Gastrocnemius medialis (tissue), 4 donors: ENCODE measurements around the gene KIF11. TPM values are rescaled to one million over a fixed set of nuclear protein-coding genes. Genes with fewer than 3 reads are reported as not detected.
"Not testable (repeated sequence)": the region's sequence is repeated elsewhere in the genome, so short reads cannot be mapped to it uniquely, and the experiment has no call there.

ENCODE experiments used
- ATAC-seq, 2 donors: fragments of 150-250 bp; one replicate each; pipeline ENCODE4 v1.9.1; 2016
- DNase-seq, 2 donors: peaks; one replicate each; pipeline ENCODE4 v3.0.0-alpha.2; 2019
- H3K27ac ChIP-seq, 4 donors: fragments of 200-600 bp; sonication (generic); 1 replicate in 1 of 4; 2 replicates in 3 of 4; pipeline ENCODE4 v1.5.1; 2016 to 2018; ENCODE audit warnings: mild to moderate bottlenecking in 2 of 4, moderate library complexity in 1 of 4
- H3K27me3 ChIP-seq, 3 donors: fragments of 200-600 bp; sonication (generic) in 2 of 3; 1 replicate in 1 of 3; 2 replicates in 2 of 3; pipeline versions ENCODE4 v1.5.1 to v1.6.0; 2016 to 2019; ENCODE audit warnings: mild to moderate bottlenecking in 1 of 3, moderate library complexity in 1 of 3
- H3K36me3 ChIP-seq, 2 donors: fragments of 200-600 bp; sonication (generic) in 1 of 2; one replicate each; pipeline ENCODE4 v1.5.1; 2017 to 2018
- H3K4me1 ChIP-seq, 2 donors: fragments of 200-600 bp; sonication (generic) in 1 of 2; one replicate each; pipeline ENCODE4 v1.5.1; 2016 to 2017; ENCODE audit warnings: mild to moderate bottlenecking in 2 of 2
- H3K4me3 ChIP-seq, 4 donors: fragments of 200-600 bp; sonication (generic) in 3 of 4; 1 replicate in 1 of 4; 2 replicates in 3 of 4; pipeline ENCODE4 v1.5.1; 2016 to 2019; ENCODE audit warnings: mild to moderate bottlenecking in 2 of 4
- H3K9me3 ChIP-seq, 3 donors: fragments of 200-600 bp; sonication (generic) in 2 of 3; 1 replicate in 1 of 3; 2 replicates in 2 of 3; pipeline ENCODE4 v1.5.1; 2016 to 2019
- CTCF ChIP-seq, 5 experiments: fragments of 450-650 bp in 3 of 5; fragments of 200-600 bp in 2 of 5; sonication (generic) in 2 of 5; IDR thresholded peaks in 4 of 5; conservative IDR thresholded peaks in 1 of 5; 1 replicate in 4 of 5; 2 replicates in 1 of 5; pipeline ENCODE4 v1.5.1; 2016 to 2019; ENCODE audit warnings: antibody characterized with exemption in 5 of 5, mild to moderate bottlenecking in 3 of 5, moderate library complexity in 3 of 5
- POLR2A ChIP-seq, 2 donors: fragments of 450-650 bp; IDR thresholded peaks; one replicate each; pipeline ENCODE4 v1.6.1; 2017; ENCODE audit warnings: antibody characterized with exemption in 2 of 2, mild to moderate bottlenecking in 2 of 2, moderate library complexity in 2 of 2
- in situ Hi-C, 4 donors: fragments of 200-750 bp; cut with MboI; loops; one replicate each; pipeline versions ENCODE4 v1.15.0 to v1.8.0; 2017; ENCODE audit warnings: low sequenced_read_pairs in 4 of 4
- intact Hi-C: fragments of 100-400 bp; cut with DNase I; formaldehyde crosslinking; loops from one replicate; pipeline ENCODE4 v1.15.1; 2023; ENCODE audit warnings: low total_unique reads
- total RNA-seq, 4 donors: library from RNA; depleted of rRNA; stranded (reverse); fragments of >200 nt; gene quantifications; one replicate each; pipeline versions ENCODE4 v1.1.0 to v1.2.3, GENCODE V29; 2016

Gene KIF11
- total RNA-seq, 4 donors from 2014 or later: 0.05 to 0.76 (median 0.35) TPM

DNA sequence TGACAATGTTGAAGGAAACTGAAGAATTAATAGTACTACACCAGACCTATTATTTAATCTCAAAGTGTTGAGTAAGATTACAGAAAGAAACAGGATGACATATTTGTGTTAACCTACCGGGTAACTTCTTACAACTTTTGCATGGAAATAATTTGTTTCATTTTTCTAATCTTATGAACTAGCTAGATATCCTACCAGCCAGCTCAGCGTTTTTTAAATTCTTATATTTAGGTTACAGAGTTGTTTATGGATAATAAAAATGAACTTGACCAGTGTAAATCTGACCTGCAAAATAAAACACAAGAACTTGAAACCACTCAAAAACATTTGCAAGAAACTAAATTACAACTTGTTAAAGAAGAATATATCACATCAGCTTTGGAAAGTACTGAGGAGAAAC, 37.0 kb downstream of the KIF11 start:
- DNase-seq (no peak), ATAC-seq (no peak)
- in situ Hi-C loops: no loop called here
- no peaks in the 10 kb centered on the region for H3K36me3 ChIP-seq
- no peak overlapping the region for H3K27ac ChIP-seq
- no peaks in the 10 kb centered on the region for H3K9me3 ChIP-seq
- H3K4me1 ChIP-seq: no peaks in the 10 kb centered on the region
- no peak for TF ChIP-seq POLR2A (IDR thresholded peaks at IDR 0.05)
- TF ChIP-seq CTCF (IDR thresholded peaks at IDR 0.05 in 4 of 5, conservative IDR thresholded peaks at IDR 0.05 in 1 of 5): no peak
- intact Hi-C loops: no loop called here
- H3K4me3 ChIP-seq: no peak overlapping the region
- H3K27me3 ChIP-seq: no peaks in the 10 kb centered on the region

DNA sequence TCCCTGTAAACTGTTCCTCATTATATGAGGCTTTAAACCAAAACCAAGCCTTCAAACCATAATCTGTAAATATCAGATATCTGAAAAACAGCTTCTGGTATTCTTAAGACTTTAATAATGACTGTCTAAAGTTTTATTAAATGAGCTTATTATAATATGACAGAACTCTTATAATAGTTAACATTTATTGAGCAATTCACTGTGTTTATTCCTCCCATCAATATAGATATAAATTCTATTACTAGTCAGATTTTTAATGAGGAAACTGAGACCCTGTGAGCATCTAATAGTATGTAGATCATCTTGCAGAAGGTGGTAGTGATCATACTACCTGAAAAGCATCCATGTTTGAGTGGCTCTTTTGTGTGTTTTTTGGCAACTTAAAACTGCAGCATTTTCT, 45.1 kb downstream of the KIF11 start:
- Histone ChIP-seq H3K36me3 (no peaks in the 10 kb centered on the region), H3K4me1 (no peaks in the 10 kb centered on the region), H3K27me3 (no peaks in the 10 kb centered on the region), H3K4me3 (no peak overlapping the region), H3K27ac (no peak overlapping the region), H3K9me3 (no peaks in the 10 kb centered on the region)
- DNase-seq (no peak), ATAC-seq (no peak)
- TF ChIP-seq POLR2A (IDR thresholded peaks at IDR 0.05) (no peak), CTCF (IDR thresholded peaks at IDR 0.05 in 4 of 5, conservative IDR thresholded peaks at IDR 0.05 in 1 of 5) (no peak)
- intact Hi-C loops (no loop called here), in situ Hi-C loops (no loop called here)

- H3K4me3 ChIP-seq: no peak overlapping the region
- no peak for DNase-seq
- H3K27ac ChIP-seq: no peak overlapping the region
- H3K9me3 ChIP-seq: no peaks in the 10 kb centered on the region
- in situ Hi-C loops: no loop called here
- no peaks in the 10 kb centered on the region for H3K36me3 ChIP-seq
- ATAC-seq: no peak
- intact Hi-C loops: no loop called here
- H3K4me1 ChIP-seq: no peaks in the 10 kb centered on the region
- no peak for TF ChIP-seq CTCF (IDR thresholded peaks at IDR 0.05 in 4 of 5, conservative IDR thresholded peaks at IDR 0.05 in 1 of 5)
- no peak for TF ChIP-seq POLR2A (IDR thresholded peaks at IDR 0.05)
- no peaks in the 10 kb centered on the region for H3K27me3 ChIP-seq
These were observed 47.2 kb downstream of the KIF11 start for GRCh38 chr10:92640107-92640506.

DNA sequence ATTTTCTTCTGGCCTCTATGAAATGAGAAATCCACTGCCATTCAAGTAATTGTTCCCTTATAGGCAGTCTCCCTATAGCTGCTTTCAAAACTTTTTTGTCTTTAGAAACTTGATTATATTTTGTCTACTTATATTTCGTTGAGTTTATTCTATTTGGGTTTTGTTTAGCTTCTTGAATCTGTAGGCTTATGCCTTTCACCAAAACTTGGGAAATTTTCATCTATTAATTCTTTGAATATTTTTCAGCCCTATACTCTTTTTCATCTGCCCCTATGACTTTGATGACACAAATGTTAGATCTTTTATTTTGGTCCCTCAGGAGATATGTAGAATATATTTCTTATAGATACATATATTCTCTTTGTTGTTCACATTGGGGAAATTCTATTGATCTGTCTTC, 48.6 kb downstream of the KIF11 start:
- H3K27ac ChIP-seq: no peak overlapping the region
- no peaks in the 10 kb centered on the region for H3K9me3 ChIP-seq
- TF ChIP-seq POLR2A (IDR thresholded peaks at IDR 0.05): no peak
- no peak for TF ChIP-seq CTCF (IDR thresholded peaks at IDR 0.05 in 4 of 5, conservative IDR thresholded peaks at IDR 0.05 in 1 of 5)
- no peaks in the 10 kb centered on the region for H3K27me3 ChIP-seq
- ATAC-seq: no peak
- no peak for DNase-seq
- no peaks in the 10 kb centered on the region for H3K4me1 ChIP-seq
- in situ Hi-C loops (no loop called here), intact Hi-C loops (no loop called here)
- H3K36me3 ChIP-seq: no peaks in the 10 kb centered on the region
- H3K4me3 ChIP-seq: no peak overlapping the region

DNA sequence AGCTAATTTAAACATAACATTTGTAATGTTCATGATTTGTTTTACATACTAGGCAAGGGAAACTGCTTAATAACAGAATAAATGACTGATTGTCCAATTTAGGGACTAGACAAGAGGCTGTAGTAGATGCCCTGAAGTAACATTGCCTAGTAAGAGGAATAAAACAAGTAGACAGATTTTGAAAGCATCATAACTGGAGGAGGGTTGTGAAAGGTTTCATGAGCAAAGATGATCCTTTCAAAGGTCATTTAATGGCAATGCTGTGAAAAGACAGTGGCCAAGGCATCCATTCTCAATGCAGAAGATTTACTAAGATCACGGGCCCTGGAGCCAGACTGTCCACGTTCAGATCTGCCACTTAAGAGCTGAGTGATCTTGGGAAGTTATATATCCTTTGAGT, 52.0 kb downstream of the KIF11 start:
- Histone ChIP-seq H3K4me3 (no peak overlapping the region), H3K36me3 (no peaks in the 10 kb centered on the region), H3K9me3 (no peaks in the 10 kb centered on the region), H3K27ac (no peak overlapping the region), H3K4me1 (no peaks in the 10 kb centered on the region), H3K27me3 (no peaks in the 10 kb centered on the region)
- ATAC-seq (no peak), DNase-seq (no peak)
- TF ChIP-seq POLR2A (IDR thresholded peaks at IDR 0.05) (no peak), CTCF (IDR thresholded peaks at IDR 0.05 in 4 of 5, conservative IDR thresholded peaks at IDR 0.05 in 1 of 5) (no peak)
- in situ Hi-C loops (no loop called here), intact Hi-C loops (no loop called here)

- ATAC-seq, H3K27me3 ChIP-seq, H3K36me3 ChIP-seq, H3K4me3 ChIP-seq, in situ Hi-C loops, H3K4me1 ChIP-seq, H3K27ac ChIP-seq, H3K9me3 ChIP-seq, intact Hi-C loops, DNase-seq: not testable (repeated sequence)
These were observed 57.9 kb downstream of the KIF11 start for GRCh38 chr10:92650864-92651263.
